Mucosa of gallbladder (tissue), 1 donor: ENCODE measurements around the gene MAMDC2. TPM values are rescaled to one million over a fixed set of nuclear protein-coding genes. Genes with fewer than 3 reads are reported as not detected.

ENCODE experiments used
- DNase-seq: peaks from one replicate; pipeline ENCODE4 v3.0.0-alpha.2; 2020; ENCODE audit warnings: low spot score
- total RNA-seq: library from RNA; stranded (reverse); gene quantifications from one replicate; pipeline ENCODE4 v1.2.1, GENCODE V29; 2021
- donor health status: DM: no; HTN: no; CAD: no.

Gene MAMDC2
- total RNA-seq, 1 donor from 2014 or later: 38.9 TPM

DNA sequence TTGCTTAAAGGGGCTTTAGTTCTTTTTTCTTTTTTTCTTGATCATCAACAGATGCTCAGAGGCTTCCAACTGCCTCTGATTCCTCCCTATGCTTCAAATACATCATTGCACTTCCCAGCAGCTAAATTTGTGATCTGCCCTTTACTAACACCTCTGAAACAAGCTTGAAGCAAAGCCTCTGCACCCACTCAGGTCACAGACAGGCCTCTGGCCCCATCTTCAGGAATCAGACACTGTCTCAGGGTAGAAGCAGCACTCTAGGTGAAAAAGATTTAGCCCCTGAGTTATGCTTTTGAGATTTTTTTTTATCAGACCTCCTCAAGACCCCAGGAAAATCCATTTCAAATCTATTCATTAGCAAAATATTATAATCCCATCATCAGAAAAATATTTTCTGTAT lies 91.5 kb downstream of the MAMDC2 start:
- no peak for DNase-seq

DNA sequence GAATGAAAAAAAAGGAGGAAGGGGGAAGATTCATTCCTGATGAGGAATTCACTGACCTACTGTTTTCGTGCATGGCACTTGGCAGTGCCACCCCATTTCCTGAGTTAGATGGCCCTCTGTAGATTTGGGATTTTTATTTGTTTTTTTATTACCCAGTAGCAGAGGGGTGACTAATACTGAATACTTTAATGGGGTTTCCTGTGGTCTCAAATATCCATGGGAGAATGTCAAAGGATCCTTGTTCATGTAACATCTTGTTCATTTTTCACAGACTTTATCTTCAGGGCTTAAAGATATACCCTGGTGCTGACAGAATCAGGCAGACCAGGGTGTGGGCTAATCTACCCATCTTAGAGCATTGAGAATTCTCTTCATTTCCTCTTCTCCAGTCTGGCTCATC lies 93.0 kb downstream of the MAMDC2 start:
- DNase-seq: no peak

DNA sequence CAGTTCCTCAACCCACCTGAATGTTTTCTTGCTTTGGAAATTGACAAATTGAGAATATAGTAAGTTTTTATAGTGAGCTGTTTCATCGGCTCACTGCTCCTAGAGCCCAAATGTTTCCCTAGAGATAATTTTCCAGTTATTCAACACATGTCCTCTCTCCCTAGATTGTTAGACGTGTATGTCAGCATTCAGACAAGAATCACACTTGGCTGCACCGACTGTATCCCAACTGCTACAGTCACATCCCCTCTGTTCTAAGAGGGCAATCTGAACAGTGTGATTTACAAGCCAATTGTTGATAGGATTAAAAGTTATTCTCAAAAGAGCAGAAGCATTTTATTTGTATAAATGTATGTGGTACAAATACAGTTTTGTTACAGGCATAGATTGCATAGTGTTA lies 93.9 kb downstream of the MAMDC2 start:
- no peak for DNase-seq

DNA sequence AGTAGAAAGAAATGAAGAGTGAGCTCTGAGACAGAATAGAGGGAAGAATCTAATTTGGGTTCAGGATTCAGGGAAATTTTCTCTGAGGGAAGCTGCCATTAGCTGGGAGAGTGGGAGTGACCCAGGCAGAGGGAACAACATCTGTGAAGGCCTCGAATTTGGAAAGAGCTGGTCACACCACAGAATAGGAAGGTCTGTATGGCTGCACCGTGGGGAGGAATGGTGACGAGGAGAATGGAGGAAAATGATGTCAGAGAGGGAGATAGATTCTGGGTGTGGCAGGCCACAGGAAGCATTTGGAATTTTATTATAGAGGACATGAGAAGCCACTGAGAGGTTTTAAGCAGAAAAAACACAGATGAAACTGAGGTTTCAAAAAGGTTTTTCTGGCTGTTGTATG lies 98.5 kb downstream of the MAMDC2 start:
- DNase-seq: no peak

DNA sequence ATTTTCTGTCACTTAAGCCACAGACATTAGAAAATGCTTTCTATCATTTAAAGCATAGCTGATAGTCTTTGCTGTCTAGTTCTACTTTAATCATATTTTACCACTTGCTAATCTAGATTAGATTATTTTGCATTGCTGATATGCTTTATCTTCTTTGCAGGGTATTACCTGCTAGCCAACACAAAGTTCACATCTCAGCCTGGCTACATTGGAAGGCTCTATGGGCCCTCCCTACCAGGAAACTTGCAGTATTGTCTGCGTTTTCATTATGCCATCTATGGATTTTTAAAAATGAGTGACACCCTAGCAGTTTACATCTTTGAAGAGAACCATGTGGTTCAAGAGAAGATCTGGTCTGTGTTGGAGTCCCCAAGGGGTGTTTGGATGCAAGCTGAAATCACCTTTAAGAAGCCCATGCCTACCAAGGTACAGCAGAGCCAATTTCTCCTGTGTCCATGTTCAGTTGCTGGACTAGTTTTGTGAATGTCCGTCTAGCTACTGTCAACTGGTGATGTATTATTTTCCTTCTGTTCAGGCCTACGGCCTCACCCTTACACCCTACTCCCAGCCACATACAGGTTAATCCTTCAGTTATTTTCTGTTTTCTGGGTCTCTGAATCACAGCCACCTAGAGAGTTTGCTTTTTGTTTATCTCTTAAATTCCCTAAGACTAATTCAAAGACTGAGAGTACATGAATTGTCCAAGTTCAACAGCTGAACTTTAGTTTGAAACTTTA lies 99.9 kb downstream of the MAMDC2 start:
- no peak for DNase-seq

DNA sequence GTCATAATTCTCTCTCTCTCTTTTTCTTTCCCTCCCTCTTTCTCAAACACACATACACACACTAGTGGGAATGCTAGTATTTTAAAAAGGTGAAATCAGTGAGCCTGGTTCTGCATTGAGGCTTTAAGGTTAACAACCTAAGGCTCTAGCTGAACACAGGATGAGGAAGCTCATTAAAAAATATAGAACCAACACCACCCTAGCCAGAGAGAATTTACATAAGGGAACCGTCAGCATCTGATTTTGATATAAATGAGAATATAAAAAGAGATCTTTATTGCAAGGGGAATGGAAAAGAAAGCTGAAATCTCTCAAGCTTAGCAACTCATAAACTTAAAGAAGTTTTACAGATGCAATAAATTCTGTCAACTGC lies 100.5 kb downstream of the MAMDC2 start:
- DNase-seq: no peak

DNA sequence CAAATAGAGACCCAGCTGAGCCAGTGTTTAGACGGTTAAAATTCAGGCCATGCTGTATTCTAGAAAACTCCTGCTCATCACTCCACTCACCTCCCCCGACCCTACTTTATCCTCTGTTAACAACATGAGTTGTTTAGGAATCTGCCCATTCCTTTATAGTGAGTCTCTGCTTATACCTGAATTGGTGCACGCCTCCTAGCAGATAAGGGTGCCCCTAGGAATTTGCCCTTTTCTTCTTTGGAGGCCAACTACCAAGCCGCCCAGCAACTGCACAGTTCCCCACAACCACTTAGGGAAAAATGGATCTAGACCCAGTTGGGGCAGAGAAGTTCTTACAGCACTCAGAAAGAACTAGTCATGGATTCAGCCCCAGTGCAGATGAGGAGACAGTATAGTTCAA lies 102.3 kb downstream of the MAMDC2 start:
- no peak for DNase-seq

DNA sequence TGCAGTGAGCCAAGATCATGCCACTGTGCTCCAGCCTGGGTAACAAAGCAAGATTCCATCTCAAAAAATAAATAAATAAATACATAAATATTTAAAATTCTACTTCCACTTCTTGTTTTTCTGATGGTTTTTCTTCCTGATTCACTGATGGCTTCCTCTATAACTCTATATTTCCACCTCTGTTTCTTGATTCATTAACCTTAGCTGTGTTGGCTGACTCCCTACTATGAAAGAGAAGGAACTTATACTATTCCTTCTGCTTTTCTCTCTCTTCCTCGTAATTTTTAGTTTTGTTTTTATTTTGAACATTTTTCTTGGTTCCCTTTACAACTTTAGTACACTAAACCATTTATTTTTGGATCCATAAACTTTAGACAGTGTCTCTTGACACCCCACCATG lies 103.5 kb downstream of the MAMDC2 start:
- no peak for DNase-seq

DNA sequence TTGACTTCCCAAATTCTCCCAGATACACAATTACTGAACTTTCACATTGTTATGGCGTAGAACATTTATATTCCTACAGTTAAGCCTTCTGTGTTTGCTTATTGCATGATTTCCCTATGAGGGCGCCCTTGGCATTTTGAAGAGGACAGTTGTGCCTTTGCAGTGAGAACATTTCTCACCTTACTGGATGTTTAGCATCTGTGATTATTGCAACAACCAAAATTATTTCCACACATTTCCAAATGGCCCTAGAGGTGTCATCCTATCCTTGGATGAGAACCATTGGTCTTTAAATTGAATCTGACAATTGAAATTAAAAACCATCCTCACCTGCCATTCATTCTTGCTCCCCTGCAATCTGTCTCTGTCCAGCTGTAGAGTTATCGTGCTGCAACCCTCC lies 104.0 kb downstream of the MAMDC2 start:
- DNase-seq: no peak

DNA sequence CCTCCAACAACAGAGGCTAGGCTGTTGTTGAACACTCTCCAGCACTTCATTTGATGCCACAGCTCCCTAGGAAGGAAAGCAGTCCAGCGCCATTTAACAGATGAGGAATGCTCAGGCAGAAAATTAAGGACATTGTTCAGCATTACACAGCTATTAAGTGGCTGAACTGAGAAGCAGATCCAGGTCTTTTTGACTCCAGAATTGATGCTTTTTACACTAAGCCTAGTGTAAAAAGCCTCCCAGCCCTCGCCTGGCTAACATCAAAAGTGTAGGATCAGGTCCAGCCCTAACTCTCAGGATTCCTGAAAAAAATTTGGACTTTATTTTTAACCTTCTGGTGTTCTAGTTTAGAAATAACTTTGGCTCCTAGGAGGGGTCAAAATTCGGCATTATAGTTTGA lies 108.7 kb downstream of the MAMDC2 start:
- no peak for DNase-seq

DNA sequence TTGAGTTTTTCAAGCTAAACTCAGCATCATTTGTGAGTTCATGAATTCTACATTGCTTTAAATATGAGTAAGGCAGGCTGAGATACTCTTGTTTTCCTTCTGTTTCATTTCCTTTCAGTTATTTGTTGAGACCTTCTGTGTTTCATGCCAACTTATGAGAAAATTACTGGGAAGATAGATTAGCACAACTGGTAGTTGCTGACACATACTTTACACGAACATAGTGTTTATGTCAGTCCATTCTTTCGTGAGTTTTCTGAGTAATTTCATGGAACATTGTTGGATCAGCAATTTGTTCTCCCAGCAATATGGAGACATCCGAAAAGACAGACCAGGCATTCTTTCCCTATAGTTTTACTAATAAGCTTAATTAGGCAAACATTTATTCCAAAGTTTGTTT lies 113.1 kb downstream of the MAMDC2 start:
- DNase-seq: no peak

DNA sequence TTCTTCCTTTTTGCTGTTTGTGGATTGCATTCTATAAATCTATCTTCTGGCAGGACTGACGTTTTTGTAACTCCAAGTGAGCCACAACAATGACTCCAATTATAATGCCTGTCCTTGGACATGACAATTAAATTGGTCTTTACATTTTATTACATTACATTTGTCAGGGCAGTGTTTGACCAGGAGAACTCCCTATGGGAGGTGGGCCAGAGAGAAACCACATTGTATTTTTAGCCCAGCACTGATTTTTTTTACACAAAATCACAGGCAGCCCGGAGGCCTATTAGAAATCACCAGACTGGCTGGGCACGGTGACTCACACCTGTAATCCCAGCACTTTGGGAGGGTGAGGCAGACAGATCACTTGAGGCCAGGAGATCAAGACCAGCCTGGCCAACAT lies 116.0 kb downstream of the MAMDC2 start:
- no peak for DNase-seq

DNA sequence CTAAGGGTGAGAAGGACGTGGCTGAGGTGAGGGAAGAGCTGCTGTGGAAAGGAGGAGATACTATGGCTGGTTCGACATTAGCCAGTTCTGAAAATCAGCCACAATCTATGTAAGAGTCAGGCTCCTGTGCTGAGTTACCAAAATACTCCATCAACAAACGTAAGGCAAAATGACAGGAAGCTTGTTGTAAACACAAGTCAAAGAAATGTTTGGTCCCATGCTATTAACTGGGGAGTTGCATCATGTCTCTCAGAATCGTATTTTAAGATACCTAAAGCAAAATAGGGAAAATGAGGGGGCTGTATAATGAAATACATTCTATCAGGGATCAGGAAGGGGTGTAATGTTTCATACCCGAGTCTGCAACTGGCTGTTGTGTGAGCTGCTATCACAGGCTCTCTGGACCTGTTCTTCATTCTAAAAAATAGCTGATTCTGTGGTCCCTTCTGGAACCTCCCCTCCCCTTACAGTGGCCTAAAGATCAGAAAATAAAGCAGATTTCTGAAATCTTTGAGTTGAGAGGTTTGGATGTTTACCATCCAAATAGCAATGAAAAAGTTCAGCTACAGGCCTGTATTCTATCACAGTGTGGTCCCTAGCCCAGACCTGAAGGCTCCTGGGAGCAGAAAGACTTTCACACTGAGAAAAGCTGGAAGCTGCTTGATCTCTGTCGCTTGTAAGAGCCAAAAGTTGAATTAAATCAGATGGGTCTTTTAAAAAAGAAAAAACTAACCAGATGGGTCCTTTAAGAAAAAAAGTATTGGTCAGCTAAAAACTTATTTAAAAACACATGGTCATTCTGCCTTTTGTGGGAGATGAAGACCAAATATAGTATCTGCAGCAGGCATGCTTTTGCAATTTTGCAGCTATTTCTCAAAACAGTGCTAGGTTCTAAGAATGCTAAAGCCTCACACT lies 117.3 kb downstream of the MAMDC2 start:
- no peak for DNase-seq

DNA sequence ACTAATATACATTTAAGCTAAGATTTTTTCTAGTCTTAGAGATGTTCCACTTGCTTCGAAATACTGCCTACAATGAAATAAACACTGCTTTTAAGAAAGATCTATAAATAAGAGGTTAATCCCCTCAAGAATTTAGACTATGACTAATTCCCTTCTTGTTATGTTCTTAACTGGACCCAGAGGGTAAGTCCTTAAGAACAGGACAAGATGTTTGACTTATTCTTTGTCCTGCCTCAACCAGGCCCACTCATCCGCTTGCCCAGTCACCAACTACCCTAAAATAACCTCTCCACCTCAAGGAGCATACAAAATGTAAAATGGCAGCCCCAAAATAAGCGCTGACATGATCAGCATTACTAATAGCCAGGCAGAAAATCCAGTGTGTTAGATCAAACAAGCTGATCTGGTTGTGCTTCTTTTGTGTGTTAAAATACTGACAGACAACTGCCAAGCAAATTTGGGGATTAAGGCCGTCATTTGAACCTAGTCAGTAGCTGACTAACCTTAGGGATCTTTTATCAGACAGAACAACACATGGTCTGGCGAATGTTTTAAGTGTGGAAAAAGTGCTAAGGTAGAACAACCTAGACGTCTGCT lies 121.5 kb downstream of the MAMDC2 start:
- DNase-seq: no peak

DNA sequence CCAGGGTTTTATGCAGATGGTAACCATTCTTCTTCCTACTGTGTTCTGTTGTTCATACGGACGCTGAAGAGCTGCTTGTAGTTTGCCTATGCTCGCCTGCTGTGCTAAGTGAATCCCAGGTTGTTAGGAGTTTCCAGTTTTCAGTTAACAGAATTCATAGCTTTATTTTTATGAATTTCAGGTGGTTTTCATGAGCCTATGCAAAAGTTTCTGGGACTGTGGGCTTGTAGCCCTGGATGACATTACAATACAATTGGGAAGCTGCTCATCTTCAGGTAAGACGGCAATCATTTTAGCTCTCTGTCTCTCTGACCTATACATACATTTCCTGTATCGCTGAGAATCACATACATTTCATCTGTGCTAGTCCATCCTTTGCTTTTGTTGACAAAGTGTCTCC lies 124.9 kb downstream of the MAMDC2 start:
- no peak for DNase-seq

DNA sequence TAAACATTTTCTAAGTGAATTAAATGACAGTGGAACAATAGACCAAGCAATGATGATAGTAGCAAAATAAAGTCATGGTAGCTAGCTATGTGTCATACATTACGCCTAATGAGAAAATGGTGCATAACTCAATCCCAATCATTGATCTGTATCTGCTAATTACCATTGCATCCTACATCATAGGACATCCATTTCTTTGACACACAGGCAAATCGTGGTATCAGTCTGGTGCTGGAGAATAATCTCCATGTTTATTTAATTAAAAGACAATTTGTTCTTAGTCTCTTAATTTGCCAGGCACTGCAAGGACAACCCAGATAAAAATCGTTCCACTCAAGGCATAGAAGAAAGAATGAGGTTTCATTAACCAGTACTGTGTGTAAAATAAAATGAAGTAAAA lies 125.6 kb downstream of the MAMDC2 start:
- DNase-seq: no peak

DNA sequence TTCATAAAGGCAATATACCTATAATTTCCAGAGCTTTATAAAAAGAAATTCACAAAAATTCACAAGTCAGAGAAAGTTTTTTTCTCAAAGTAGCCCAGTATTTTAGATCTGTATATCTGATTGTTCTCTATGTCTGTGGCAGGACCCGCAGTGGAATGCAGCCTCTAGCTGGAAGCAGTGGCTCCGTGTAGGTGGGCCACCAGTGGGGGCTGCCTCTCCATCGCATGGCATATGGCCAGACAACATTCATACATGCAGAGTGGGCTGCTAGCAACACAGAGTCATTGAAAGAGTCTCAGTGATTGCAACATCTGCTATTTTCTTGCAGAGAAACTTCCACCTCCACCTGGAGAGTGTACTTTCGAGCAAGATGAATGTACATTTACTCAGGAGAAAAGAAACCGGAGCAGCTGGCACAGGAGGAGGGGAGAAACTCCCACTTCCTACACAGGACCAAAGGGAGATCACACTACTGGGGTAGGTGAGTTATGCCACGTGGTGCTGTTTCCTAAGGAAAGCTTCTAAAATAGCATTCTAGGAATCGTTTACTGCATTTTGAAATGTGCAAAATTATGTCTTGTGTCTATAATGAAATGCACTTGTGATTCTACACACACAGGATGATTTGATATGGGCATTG lies 126.6 kb downstream of the MAMDC2 start:
- DNase-seq: no peak

DNA sequence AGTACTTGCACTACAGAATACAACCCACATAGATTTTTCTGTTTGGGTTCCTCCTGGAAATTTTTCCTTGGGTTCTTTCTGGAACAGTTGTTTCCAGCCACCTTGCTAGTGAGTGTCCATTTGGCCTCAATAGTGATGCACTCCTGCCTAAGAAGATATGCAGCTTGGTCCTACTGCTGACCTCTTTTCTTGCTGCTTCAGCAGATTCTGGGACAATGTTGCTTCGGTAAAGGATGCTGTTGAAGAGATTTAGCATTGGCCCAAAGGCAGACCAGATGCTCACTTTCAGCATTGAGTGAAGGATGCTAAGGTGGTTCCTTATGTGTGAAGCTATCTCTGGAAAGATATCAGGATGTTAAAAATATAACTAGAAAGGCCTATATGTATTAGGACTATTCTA lies 128.9 kb downstream of the MAMDC2 start:
- DNase-seq: no peak

DNA sequence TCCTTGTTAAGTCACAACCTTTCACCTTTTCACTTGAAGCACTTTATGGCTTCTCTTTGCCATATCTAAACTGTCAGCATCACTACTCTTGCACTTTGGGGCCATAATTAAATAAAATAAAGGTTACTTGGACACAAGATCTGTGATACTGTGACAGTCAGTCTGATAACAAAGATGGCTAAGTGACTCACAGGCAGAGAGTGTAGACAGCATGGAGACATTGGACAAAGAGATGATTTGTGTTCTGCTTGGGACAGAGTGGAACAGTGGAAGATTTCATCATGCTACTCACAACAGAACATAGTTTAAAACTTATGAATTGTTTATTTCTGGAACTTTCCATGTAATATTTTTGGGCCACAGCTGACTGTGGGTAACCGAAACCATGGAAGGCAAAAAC lies 133.5 kb downstream of the MAMDC2 start:
- DNase-seq: no peak

DNA sequence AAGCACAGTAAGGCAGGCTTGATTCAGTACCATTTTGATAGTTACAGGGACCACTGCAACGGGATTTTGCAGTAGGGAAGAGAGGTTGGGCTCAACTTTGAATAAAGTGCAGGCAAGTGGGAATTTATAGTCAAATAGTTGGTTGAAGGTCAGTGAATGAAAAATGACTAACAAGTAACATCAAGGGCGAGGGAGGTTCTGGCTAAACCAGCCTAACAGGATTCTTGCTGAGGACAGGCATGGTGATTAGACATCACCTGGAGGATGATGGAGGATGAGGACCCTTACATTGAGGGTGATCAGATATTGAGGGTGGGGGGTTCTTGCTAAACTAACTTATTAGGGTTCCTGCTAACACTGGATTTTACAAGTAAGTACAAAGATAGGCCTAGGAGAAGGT lies 149.1 kb downstream of the MAMDC2 start:
- no peak for DNase-seq

DNA sequence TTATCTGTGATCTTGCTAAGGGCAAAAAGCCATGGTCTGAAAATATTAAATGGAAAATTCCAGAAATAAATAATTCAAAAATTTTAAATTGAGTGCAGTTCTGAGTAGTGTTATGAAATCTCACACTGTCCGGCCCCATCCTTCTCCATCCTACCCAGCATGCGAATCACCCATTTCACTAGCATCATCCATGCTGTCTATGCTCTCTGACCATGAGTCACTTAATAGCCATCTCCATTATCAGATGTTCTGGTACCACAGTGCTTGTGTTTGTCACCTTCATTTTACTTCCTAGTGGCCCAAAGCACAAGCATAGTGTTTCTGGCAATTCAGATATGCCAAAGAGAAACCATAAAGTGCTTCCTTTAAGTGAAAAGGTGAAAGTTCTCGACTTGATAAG lies 151.8 kb downstream of the MAMDC2 start:
- DNase-seq: no peak
